GM12878 (cell line): ENCODE data around the gene G2E3. TPM values are rescaled to one million over a fixed set of nuclear protein-coding genes. Genes with fewer than 3 reads are reported as not detected.

Source experiments
- ATAC-seq: fragments of 200-7000 bp; cut with Tn5 transposase; 3 replicates; pipeline ENCODE4 v1.9.1; 2020; ENCODE audit warnings: mild to moderate bottlenecking, moderate library complexity
- BruUV-seq: library from RNA; stranded (reverse); fragments of 400-500 nt; replicated peaks from 2 replicates; lab custom pipeline; 2021; lab: Mats Ljungman, UMichigan
- CTCF ChIA-PET: fragments of 300-600 bp; sonication (Branson Sonifier 250); formaldehyde crosslinking; extraction: SDS; loops from one replicate; lab custom pipeline; 2021; ENCODE audit warnings: inconsistent platforms; lab: Yijun Ruan, JAX
- POLR2A ChIA-PET: fragments of 350-600 bp; formaldehyde crosslinking; extraction: SDS; loops from one replicate; lab custom pipeline; 2021; ENCODE audit warnings: inconsistent platforms; lab: Charles Lee
- RAD21 ChIA-PET: fragments of 300-600 bp; sonication (Branson Sonifier 250); formaldehyde crosslinking; loops from one replicate; lab custom pipeline; 2023; ENCODE audit warnings: antibody characterized with exemption; ENCODE audit not compliant: unreplicated experiment; lab: Charles Lee
- SMC1A ChIA-PET: fragments of 300-600 bp; sonication (Branson Sonifier 250); formaldehyde crosslinking; loops from one replicate; lab custom pipeline; 2023; ENCODE audit not compliant: unreplicated experiment, uncharacterized antibody; lab: Charles Lee
- DNase-seq: peaks from one replicate; pipeline ENCODE4 v3.0.0-alpha.2; 2011; ENCODE audit warnings: low read depth, low spot score
- FAIRE-seq: peaks from 3 replicates; lab custom pipeline; 2011; peaks lifted over from hg19 to GRCh38; lab: Jason Lieb, UNC
- H2AFZ ChIP-seq: 2 replicates; pipeline ENCODE4 v1.6.0; 2011; ENCODE audit warnings: low read depth, low read length, control low read depth; ENCODE audit not compliant: control insufficient read depth
- H3K27ac ChIP-seq: 2 replicates; pipeline ENCODE4 v1.5.1; 2011; ENCODE audit warnings: control low read depth; ENCODE audit not compliant: control insufficient read depth, insufficient read depth
- H3K27me3 ChIP-seq, 2 experiments: replicated peaks in 1 of 2; 2 replicates each; pipeline versions ENCODE4 v1.6.0 to v1.6.1; 2011; ENCODE audit warnings: low read length in 1 of 2; ENCODE audit not compliant: control insufficient read depth in 2 of 2, insufficient read depth in 2 of 2
- H3K36me3 ChIP-seq, 2 experiments: 2 replicates each; pipeline ENCODE4 v1.5.1; 2011; ENCODE audit warnings: low read length in 1 of 2; ENCODE audit not compliant: control insufficient read depth in 2 of 2, insufficient read depth in 2 of 2
- H3K4me1 ChIP-seq: 2 replicates; pipeline ENCODE4 v1.6.1; 2011; ENCODE audit warnings: mild to moderate bottlenecking, low read length, moderate library complexity, mixed read lengths; ENCODE audit not compliant: control insufficient read depth, insufficient read depth
- H3K4me2 ChIP-seq: 2 replicates; pipeline ENCODE4 v1.6.0; 2011; ENCODE audit warnings: control low read depth; ENCODE audit not compliant: control insufficient read depth, insufficient read depth
- H3K4me3 ChIP-seq: fragments of 200-600 bp; sonication (generic); 2 replicates; pipeline ENCODE4 v1.5.1; 2016
- H3K79me2 ChIP-seq: 2 replicates; pipeline ENCODE4 v1.6.0; 2011; ENCODE audit warnings: low read length; ENCODE audit not compliant: control insufficient read depth, insufficient read depth
- H3K9ac ChIP-seq: 2 replicates; pipeline ENCODE4 v1.8.0; 2011; ENCODE audit warnings: low read length, control low read depth, mixed read lengths; ENCODE audit not compliant: control insufficient read depth, insufficient read depth
- H3K9me3 ChIP-seq: replicated peaks from 3 replicates; pipeline ENCODE4 v1.5.1; 2011; ENCODE audit warnings: mild to moderate bottlenecking, low read length; ENCODE audit not compliant: control insufficient read depth, insufficient read depth
- H4K20me1 ChIP-seq: 2 replicates; pipeline ENCODE4 v1.6.0; 2011; ENCODE audit not compliant: control insufficient read depth, insufficient read depth
- BHLHE40 ChIP-seq, 2 experiments: fragments of 450-650 bp in 1 of 2; IDR thresholded peaks; 2 replicates each; pipeline ENCODE4 v1.6.1; 2011 to 2017; ENCODE audit warnings: low read depth in 2 of 2, borderline replicate concordance in 1 of 2, improper control_type of control experiment in 1 of 2, low read length in 1 of 2, mild to moderate bottlenecking in 1 of 2
- ESRRA ChIP-seq: IDR thresholded peaks from 2 replicates; pipeline ENCODE4 v1.6.1; 2012; ENCODE audit warnings: mild to moderate bottlenecking, low read length, improper control_type of control experiment
- HCFC1 ChIP-seq: fragments of 150-350 bp; IDR thresholded peaks from 2 replicates; pipeline ENCODE4 v1.6.1; 2014; ENCODE audit warnings: low read length
- HDAC2 ChIP-seq: fragments of 200-600 bp; sonication (generic); IDR thresholded peaks from 2 replicates; pipeline ENCODE4 v1.6.1; 2017
- IRF3 ChIP-seq: fragments of 450-650 bp; IDR thresholded peaks from 2 replicates; pipeline ENCODE4 v1.6.1; 2014; ENCODE audit warnings: mild to moderate bottlenecking
- KDM1A ChIP-seq: fragments of 200-600 bp; sonication (generic); IDR thresholded peaks from 2 replicates; pipeline ENCODE4 v1.6.1; 2016; ENCODE audit warnings: borderline replicate concordance
- NFXL1 ChIP-seq: fragments of 450-650 bp; IDR thresholded peaks from 2 replicates; pipeline ENCODE4 v1.6.1; 2017; ENCODE audit warnings: antibody characterized with exemption, mild to moderate bottlenecking, borderline replicate concordance
- RAD51 ChIP-seq: fragments of 450-650 bp; IDR thresholded peaks from 2 replicates; pipeline ENCODE4 v1.6.1; 2016; ENCODE audit warnings: moderate library complexity, mild to moderate bottlenecking, inconsistent platforms
- SMC3 ChIP-seq: IDR thresholded peaks from 2 replicates; pipeline ENCODE4 v1.6.1; 2011; ENCODE audit warnings: low read length, improper control_type of control experiment, borderline replicate concordance
- TCF7 ChIP-seq: IDR thresholded peaks from 2 replicates; pipeline ENCODE4 v1.6.1; 2014; ENCODE audit warnings: antibody characterized with exemption, borderline replicate concordance
- YY1 ChIP-seq: IDR thresholded peaks from 2 replicates; pipeline ENCODE4 v1.6.1; 2011; ENCODE audit warnings: low read depth, mild to moderate bottlenecking, low read length
- ZNF24 ChIP-seq: fragments of 450-650 bp; IDR thresholded peaks from 2 replicates; pipeline ENCODE4 v1.6.1; 2017; ENCODE audit warnings: antibody characterized with exemption, mild to moderate bottlenecking
- ZZZ3 ChIP-seq: IDR thresholded peaks from 2 replicates; pipeline ENCODE4 v1.6.1; 2011; ENCODE audit warnings: low read depth; ENCODE audit not compliant: control insufficient read depth, insufficient read length
- WGBS: methylation state at CpG from one replicate; pipeline ENCODE4 v1.1.6; 2016; ENCODE audit warnings: low lambda C conversion rate; ENCODE audit not compliant: insufficient replicate concordance, insufficient coverage; ENCODE audit errors: missing lambda C conversion rate; 5-methylcytosine and 5-hydroxymethylcytosine counted together
- in situ Hi-C: fragments of 300-500 bp; cut with MboI; formaldehyde crosslinking; loops from 9 replicates; pipeline ENCODE4 v1.14.3; 2018; ENCODE audit warnings: mixed read lengths
- intact Hi-C: fragments of 100-400 bp; cut with micrococcal nuclease; formaldehyde crosslinking; loops from one replicate; pipeline ENCODE4 v1.14.2; 2022; ENCODE audit not compliant: unreplicated experiment
- polyA plus RNA-seq, 11 experiments: library from polyadenylated mRNA; depleted of rRNA in 4 of 11; unstranded in 6 of 11; stranded (reverse) in 5 of 11; fragments of >200 nt; fragmentation: Nextera tagmentation in 4 of 11; fragmentation: Illumina TruSeq in 1 of 11; extraction: Ambion mirVana in 4 of 11; extraction: Trizol in 1 of 11; gene quantifications; 1 replicate in 1 of 11; 2 replicates in 10 of 11; pipeline versions ENCODE4 v1.2.1 to v1.2.3, GENCODE V29; 2011 to 2016; ENCODE audit warnings: inconsistent platforms in 2 of 11, missing spikeins in 2 of 11, low read depth in 1 of 11
- total RNA-seq, 4 experiments: library from RNA; depleted of rRNA in 3 of 4; stranded (reverse); fragments of >200 nt in 3 of 4; fragmentation: Illumina TruSeq in 1 of 4; extraction: Trizol in 1 of 4; gene quantifications; 2 replicates each; pipeline versions ENCODE4 v1.2.1 to v1.2.3, GENCODE V29; 2013 to 2021
- TF ChIP-seq, protein P1 (sequence below): IDR thresholded peaks from 2 replicates; pipeline ENCODE4 v1.6.1; 2011; ENCODE audit warnings: borderline replicate concordance, low read depth, mild to moderate bottlenecking, moderate library complexity, mixed read lengths, low read length; ENCODE audit not compliant: insufficient read depth; ENCODE audit errors: extremely low read length
- TF ChIP-seq, protein P2 (sequence below): IDR thresholded peaks from 2 replicates; pipeline ENCODE4 v1.6.1; 2012; ENCODE audit warnings: low read depth, low read length, improper control_type of control experiment

G2E3 gene
- total and polyA plus RNA-seq, 10 of the 15 experiments (the other 5 are each of a cell fraction or from before 2014, with no cell fraction given): 10.0 to 38.0 (median 21.1) TPM

DNA sequence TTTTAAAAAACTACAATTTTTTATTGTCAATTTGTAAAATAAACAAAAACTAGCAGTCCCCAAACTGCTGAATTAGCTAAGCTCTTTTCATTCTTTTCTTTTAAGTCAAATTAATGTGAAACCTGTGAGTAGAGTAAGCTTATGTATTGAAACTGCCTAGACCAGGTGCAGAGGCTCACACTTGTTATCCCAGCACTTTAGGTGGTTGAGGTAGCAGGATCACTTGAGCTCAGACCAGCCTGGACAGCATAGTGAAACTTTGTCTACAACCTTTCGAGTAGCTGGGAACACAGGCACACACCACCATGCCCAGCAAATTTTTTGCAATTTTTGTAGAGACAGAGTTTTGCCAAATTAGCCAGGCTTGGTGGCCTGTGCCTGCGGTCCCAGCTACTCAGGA is 89.5 kb downstream of the G2E3 start:
- DNase-seq (no peak), ATAC-seq (no peak; the same call in 2 of the 3 replicates), FAIRE-seq (no peak)
- intact Hi-C loops: no loop called here
- no peaks in the 10 kb centered on the region for H3K79me2 ChIP-seq
- ChIA-PET POLR2A (interaction anchor here (0.7 kb wide), 1 partner anchor 9 kb away, joined by 3 read pairs; no protein-coding TSS in a partner anchor), CTCF (interaction anchor here (0.6 kb wide), 1 partner anchor 33 kb away, joined by 3 read pairs; no protein-coding TSS in a partner anchor), SMC1A (interaction anchor here (0.7 to 1.5 kb wide), 3 partner anchors 15 to 311 kb away, joined by 3 to 8 read pairs (median 3); no protein-coding TSS in a partner anchor), RAD21 (no interaction called here)
- H3K27me3 ChIP-seq: no peaks in the 10 kb centered on the region
- no peaks in the 10 kb centered on the region for H3K4me1 ChIP-seq
- H3K4me2 ChIP-seq: no peak overlapping the region
- H3K9me3 ChIP-seq: peaks cover 8% of the 10 kb centered on the region
- H3K9ac ChIP-seq: no peak overlapping the region
- H3K4me3 ChIP-seq: no peak overlapping the region
- no peak for TF ChIP-seq KDM1A
- no peak for TF ChIP-seq HCFC1
- no peak for TF ChIP-seq ZZZ3
- in situ Hi-C loops: no loop called here
- H4K20me1 ChIP-seq: no peaks in the 10 kb centered on the region
- H3K36me3 ChIP-seq: peaks cover 1 to 13% of the 10 kb centered on the region in 2 experiments; a peak in 2 of 4 replicates
- BruUV-seq: no TSS peak
- WGBS: 96% methylated on average over 2 of the region's 2 CpGs
- no peak overlapping the region for H3K27ac ChIP-seq
- no peak overlapping the region for H2AFZ ChIP-seq

- Histone ChIP-seq H3K4me1 (no peaks in the 10 kb centered on the region), H4K20me1 (no peaks in the 10 kb centered on the region), H3K4me3 (no peak overlapping the region), H3K27ac (no peak overlapping the region), H3K9ac (no peak overlapping the region), H3K79me2 (no peaks in the 10 kb centered on the region), H3K9me3 (no peaks in the 10 kb centered on the region), H2AFZ (no peak overlapping the region), H3K4me2 (no peak overlapping the region), H3K36me3 (peaks cover 3 to 13% of the 10 kb centered on the region in 2 experiments; a peak in 2 of 4 replicates), H3K27me3 (no peaks in the 10 kb centered on the region)
- no peak for FAIRE-seq
- DNase-seq: no peak
- no TSS peak for BruUV-seq
- ATAC-seq: no peak
- 87% methylated on average over 6 of the region's 6 CpGs for WGBS
- ChIA-PET SMC1A (interaction anchor here (1.4 kb wide), 1 partner anchor 253 kb away, joined by 3 read pairs; no protein-coding TSS in a partner anchor), RAD21 (no interaction called here), POLR2A (no interaction called here), CTCF (interaction anchor here (1.2 to 1.5 kb wide), 3 partner anchors 24 to 29 kb away, joined by 3 to 6 read pairs (median 4); partner anchors contain the start of gene SCFD1)
- in situ Hi-C loops: no loop called here
- intact Hi-C loops: no loop called here
- TF ChIP-seq BHLHE40 (IDR thresholded peaks at IDR 0.05; ENCODE audit: borderline replicate concordance in 1 of 2, low read depth in 2 of 2, low read length in 1 of 2) (no peak), RAD51 (no peak), YY1 (no peak), NFXL1 (no peak), TCF7 (no peak), SMC3 (no peak), IRF3 (no peak), HDAC2 (no peak), ESRRA (no peak), ZZZ3 (no peak), ZNF24 (no peak)
- TF ChIP-seq, protein P1, sequence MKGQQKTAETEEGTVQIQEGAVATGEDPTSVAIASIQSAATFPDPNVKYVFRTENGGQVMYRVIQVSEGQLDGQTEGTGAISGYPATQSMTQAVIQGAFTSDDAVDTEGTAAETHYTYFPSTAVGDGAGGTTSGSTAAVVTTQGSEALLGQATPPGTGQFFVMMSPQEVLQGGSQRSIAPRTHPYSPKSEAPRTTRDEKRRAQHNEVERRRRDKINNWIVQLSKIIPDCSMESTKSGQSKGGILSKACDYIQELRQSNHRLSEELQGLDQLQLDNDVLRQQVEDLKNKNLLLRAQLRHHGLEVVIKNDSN: no peak
- TF ChIP-seq, protein P2, sequence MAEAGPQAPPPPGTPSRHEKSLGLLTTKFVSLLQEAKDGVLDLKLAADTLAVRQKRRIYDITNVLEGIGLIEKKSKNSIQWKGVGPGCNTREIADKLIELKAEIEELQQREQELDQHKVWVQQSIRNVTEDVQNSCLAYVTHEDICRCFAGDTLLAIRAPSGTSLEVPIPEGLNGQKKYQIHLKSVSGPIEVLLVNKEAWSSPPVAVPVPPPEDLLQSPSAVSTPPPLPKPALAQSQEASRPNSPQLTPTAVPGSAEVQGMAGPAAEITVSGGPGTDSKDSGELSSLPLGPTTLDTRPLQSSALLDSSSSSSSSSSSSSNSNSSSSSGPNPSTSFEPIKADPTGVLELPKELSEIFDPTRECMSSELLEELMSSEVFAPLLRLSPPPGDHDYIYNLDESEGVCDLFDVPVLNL: no peak
These were observed 93.0 kb downstream of the G2E3 start for GRCh38 chr14:30651937-30652336.
